ENCODE measurements around the gene NCOA3.

- TF ChIP-seq POLR2AphosphoS5 (IDR thresholded peaks at IDR 0.05; ENCODE audit: low read depth, low read length), result no peak
- TF ChIP-seq POLR2A (IDR thresholded peaks at IDR 0.05; ENCODE audit: low read depth, low read length), result no peak
Observed at GRCh38 chr20:47609001-47609400, 107.3 kb downstream of the NCOA3 start.
